Heart left ventricle (tissue), 16 donors: Measurements from ENCODE around the gene FADS2. TPM values are rescaled to one million over a fixed set of nuclear protein-coding genes. Genes with fewer than 3 reads are reported as not detected.

Experiments
- ATAC-seq, 4 donors: fragments of 200-7000 bp; cut with Tn5 transposase; one replicate each; pipeline ENCODE4 v1.9.1; 2020 to 2022; ENCODE audit warnings: moderate library complexity in 4 of 4, mild to moderate bottlenecking in 3 of 4, moderate number of reproducible peaks in 1 of 4
- DNase-seq, 5 donors: peaks; one replicate each; pipeline ENCODE4 v3.0.0-alpha.2; 2020
- H3K27ac ChIP-seq, 12 donors: fragments of 200-600 bp; sonication (generic) in 4 of 12; one replicate each; pipeline versions ENCODE4 v1.5.0 to v1.8.0; 2016 to 2022; ENCODE audit warnings: mild to moderate bottlenecking in 2 of 12
- H3K27me3 ChIP-seq, 9 donors: fragments of 200-600 bp; sonication (generic) in 2 of 9; one replicate each; pipeline versions ENCODE4 v1.5.1 to v1.8.0; 2016 to 2022; ENCODE audit warnings: mild to moderate bottlenecking in 3 of 9
- H3K36me3 ChIP-seq, 9 donors: fragments of 200-600 bp; sonication (generic) in 2 of 9; one replicate each; pipeline versions ENCODE4 v1.5.0 to v1.8.0; 2018 to 2022; ENCODE audit warnings: mild to moderate bottlenecking in 2 of 9
- H3K4me1 ChIP-seq, 12 donors: fragments of 200-600 bp; sonication (generic) in 4 of 12; one replicate each; pipeline versions ENCODE4 v1.5.0 to v1.8.0; 2016 to 2022; ENCODE audit warnings: mild to moderate bottlenecking in 3 of 12
- H3K4me3 ChIP-seq, 12 donors: fragments of 200-600 bp; sonication (generic) in 4 of 12; one replicate each; pipeline versions ENCODE4 v1.5.0 to v1.8.0; 2017 to 2022; ENCODE audit warnings: mild to moderate bottlenecking in 9 of 12, moderate library complexity in 4 of 12
- H3K9me3 ChIP-seq, 12 donors: fragments of 200-600 bp; sonication (generic) in 4 of 12; one replicate each; pipeline versions ENCODE4 v1.5.0 to v1.8.0; 2016 to 2022; ENCODE audit warnings: mild to moderate bottlenecking in 1 of 12
- CTCF ChIP-seq, 12 donors: fragments of 200-600 bp; sonication (generic) in 4 of 12; IDR thresholded peaks; one replicate each; pipeline versions ENCODE4 v1.5.0 to v1.8.0; 2018 to 2022; ENCODE audit warnings: antibody characterized with exemption in 12 of 12, mild to moderate bottlenecking in 5 of 12
- POLR2A ChIP-seq, 2 donors: fragments of 450-650 bp; IDR thresholded peaks; one replicate each; pipeline ENCODE4 v1.6.1; 2017; ENCODE audit warnings: antibody characterized with exemption in 2 of 2, mild to moderate bottlenecking in 2 of 2, moderate library complexity in 2 of 2
- WGBS, 4 donors: extraction: QIAGEN DNeasy Blood & Tissue Kit in 2 of 4; methylation state at CpG; one replicate each; pipeline versions ENCODE4 v1.1.5 to v1.1.7; 2013 to 2018; 5-methylcytosine and 5-hydroxymethylcytosine counted together
- intact Hi-C, 10 donors: fragments of 100-400 bp; cut with DNase I; formaldehyde crosslinking; loops; one replicate each; pipeline versions ENCODE4 v1.11.1 to v1.14.2; 2022
- polyA plus RNA-seq, 2 donors: library from polyadenylated mRNA; stranded (reverse); fragments of 200-250 nt; gene quantifications; one replicate each; pipeline ENCODE4 v1.2.3, GENCODE V29; 2013
- total RNA-seq, 9 donors: library from RNA; depleted of rRNA in 2 of 9; stranded (reverse); fragments of >200 nt in 2 of 9; fragmentation: NEBNext Ultra II Directional in 3 of 9; extraction: Animal tissue kit (Norgen Biotek cat#: 25700) in 3 of 9; gene quantifications; one replicate each; pipeline versions ENCODE4 v1.1.0 to v1.2.4, GENCODE V29; 2016 to 2023
- donor health status: ischemic (EF 13 %, LVEDD 7.1; RV severe dilation, severe dysfunction).
- donor health status: healthy with polysubstance abuse.
- donor health status: DM: no; HTN: yes; CAD: no.
- donor health status: DM: no; HTN: no; CAD: no.
- donor health status: ischemic (EF 25% LVEDD 6.9; RV normal size, moderate dysfunction).
- donor health status: ischemic (EF 25% LVEDD 5.7; RV mildly dilated, moderate dysfunction).
- donor health status: healthy.
- donor health status: DM: yes; HTN: yes; CAD: no.
- donor health status: ischemic (EF 35%, LVEDD 5.7; RV mildly dilated, moderate dysfunction).
- donor health status: nonischemic (EF 11% LVEDD 7.7; RV severe dilation, severe dysfunction).
- donor health status: DM: yes; HTN: yes; CAD: no.
- donor health status: PGD.
- donor health status: ischemic (EF 29% LVEDD 5.4; RV normal size, mild dysfunction).
- donor health status: nonischemic (EF 23%, LVEDD 6.1; RV moderate dilation, normal function).

The FADS2 gene
- total and polyA plus RNA-seq, 11 donors, result 2.6 to 43.6 (median 19.2) TPM

DNA sequence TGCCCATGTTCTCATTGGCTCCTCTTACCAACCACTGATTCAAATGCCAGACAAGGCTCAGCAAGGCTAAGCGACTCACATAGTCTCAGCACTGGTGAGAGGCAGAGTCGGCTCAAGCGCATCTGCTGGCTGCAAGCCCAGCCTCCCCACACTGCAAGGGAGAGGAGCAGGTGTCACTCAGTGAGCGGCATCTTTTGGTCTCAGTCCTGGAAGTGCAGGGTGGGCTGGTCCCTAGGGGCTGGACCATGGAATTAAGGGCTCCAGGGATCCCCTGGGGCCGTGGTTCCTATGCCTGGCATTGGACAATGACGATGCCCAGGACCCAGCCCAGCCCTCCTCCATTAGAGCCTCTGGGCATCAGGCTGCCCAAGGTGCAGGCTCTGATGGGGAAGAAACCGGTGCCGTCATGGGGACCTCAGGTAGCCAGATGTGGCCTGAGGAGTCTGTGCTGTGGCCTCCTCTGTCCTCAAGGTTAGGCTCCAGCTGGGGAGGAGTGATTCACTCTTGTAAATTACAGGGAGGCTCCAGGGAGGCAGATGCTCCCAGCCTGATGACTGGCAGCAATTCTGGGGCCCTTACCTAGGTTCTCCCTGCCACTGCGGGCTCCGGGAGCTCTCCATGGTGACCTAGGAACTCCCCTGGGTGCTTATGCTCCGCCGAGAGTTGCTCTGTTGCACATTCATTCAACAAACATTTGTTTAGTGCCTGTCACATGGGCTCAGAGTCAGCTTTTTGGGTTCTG, 28.0 kb downstream of the FADS2 start:
- Histone ChIP-seq H3K4me1 (peaks cover 5 to 39% (median 20%) of the 10 kb centered on the region in 12 donors), H3K27me3 (no peaks in the 10 kb centered on the region), H3K4me3 (no peak overlapping the region), H3K9me3 (no peaks in the 10 kb centered on the region), H3K27ac (no peak overlapping the region), H3K36me3 (peaks cover 0 to 76% (median 26%) of the 10 kb centered on the region in 9 donors)
- no peak for ATAC-seq
- 86 to 93% (median 90%) methylated on average over 10 to 12 of the region's 12 CpGs for WGBS, 4 donors
- DNase-seq, result peak in 1 of 5 donors; percentile 37
- intact Hi-C loops, result no loop called here
- TF ChIP-seq POLR2A (IDR thresholded peaks at IDR 0.05), result no peak
- TF ChIP-seq CTCF (IDR thresholded peaks at IDR 0.05), result no peak

DNA sequence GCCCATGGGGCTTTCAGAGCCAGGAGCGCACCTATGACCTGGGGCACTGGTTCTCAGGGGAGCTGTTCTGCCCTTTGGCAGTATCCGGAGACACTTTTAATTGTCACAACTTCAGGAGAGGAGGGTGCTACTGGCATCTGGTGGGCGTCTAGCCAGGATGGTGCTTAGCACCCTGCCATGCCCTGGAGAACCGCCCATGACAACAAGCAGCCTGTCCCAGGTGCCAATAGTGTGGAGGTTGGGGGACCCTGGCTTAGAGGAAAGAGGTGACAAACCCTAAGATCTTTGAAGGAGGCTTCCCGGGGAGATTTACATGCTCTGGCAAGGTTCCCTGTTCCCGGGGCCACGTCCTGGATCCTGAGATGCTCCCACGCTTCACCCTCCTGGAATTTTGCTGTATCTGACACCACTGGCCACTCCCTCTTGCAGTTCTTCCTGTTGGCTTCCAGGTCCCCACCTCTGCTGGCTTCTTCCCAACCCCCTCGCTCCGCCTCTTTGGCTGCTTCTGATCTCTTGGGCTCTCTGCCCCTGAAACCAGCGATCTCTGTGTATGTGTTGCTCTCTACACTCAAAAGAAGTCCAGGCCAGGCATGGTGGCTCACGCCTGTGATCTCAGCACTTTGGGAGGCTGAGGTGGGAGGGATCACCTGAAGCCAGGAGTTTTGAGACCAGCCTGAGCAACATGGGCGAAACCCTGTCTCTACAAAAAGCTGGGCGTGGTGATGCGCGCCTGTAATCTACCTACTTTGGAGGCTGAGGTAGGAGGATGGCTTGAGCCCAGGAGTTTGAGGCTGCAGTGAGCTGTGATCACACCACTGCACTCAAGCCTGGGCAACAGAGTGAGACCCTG, 32.2 kb downstream of the FADS2 start:
- TF ChIP-seq CTCF (IDR thresholded peaks at IDR 0.05), result no peak
- no peak for TF ChIP-seq POLR2A (IDR thresholded peaks at IDR 0.05)
- no peaks in the 10 kb centered on the region for H3K9me3 ChIP-seq
- intact Hi-C loops, result loop anchor here in 2 of 10 donors (5.0 kb wide), 2 partner anchors 43 to 48 kb away; partner anchors contain the start of gene FADS1 (in 1 of the 2)
- 46 to 61% (median 50%) methylated on average over 13 to 16 of the region's 16 CpGs for WGBS, 4 donors
- ATAC-seq, result peak; percentile 26 to 74 (median 56)
- no peaks in the 10 kb centered on the region for H3K27me3 ChIP-seq
- peaks cover 0 to 77% (median 30%) of the 10 kb centered on the region in 9 donors for H3K36me3 ChIP-seq
- H3K4me1 ChIP-seq, result peaks cover 0 to 29% (median 11%) of the 10 kb centered on the region in 12 donors
- H3K27ac ChIP-seq, result peak overlapping the region in 10 of 12 donors; percentile 3 to 83 (median 74)
- H3K4me3 ChIP-seq, result no peak overlapping the region
- peak; percentile 74 to 87 (median 77) for DNase-seq

GRCh38 chr11:61861634-61862033, 33.5 kb downstream of the FADS2 start:
- peak overlapping the region in 10 of 12 donors; percentile 51 to 84 (median 75) for H3K27ac ChIP-seq
- DNase-seq (peak; percentile 52 to 81 (median 62)), ATAC-seq (peak; percentile 64 to 85 (median 82))
- WGBS, 4 donors, result 34 to 55% (median 42%) methylated on average over 9 of the region's 9 CpGs
- TF ChIP-seq CTCF (IDR thresholded peaks at IDR 0.05) (no peak), POLR2A (IDR thresholded peaks at IDR 0.05) (no peak)
- no peak overlapping the region for H3K4me3 ChIP-seq
- H3K36me3 ChIP-seq, result peaks cover 0 to 80% (median 30%) of the 10 kb centered on the region in 9 donors
- H3K4me1 ChIP-seq, result peaks cover 0 to 29% (median 11%) of the 10 kb centered on the region in 12 donors
- H3K9me3 ChIP-seq, result no peaks in the 10 kb centered on the region
- H3K27me3 ChIP-seq, result no peaks in the 10 kb centered on the region
- intact Hi-C loops, result loop anchor here in 2 of 10 donors (5.0 kb wide), 2 partner anchors 44 to 49 kb away; partner anchors contain the start of gene FADS1 (in 1 of the 2)
